Osteocyte (in vitro differentiated cells): ENCODE measurements around the gene SIL1. TPM values are rescaled to one million over a fixed set of nuclear protein-coding genes. Genes with fewer than 3 reads are reported as not detected.
"Not testable (repeated sequence)": the region's sequence is repeated elsewhere in the genome, so short reads cannot be mapped to it uniquely, and the experiment has no call there.

Experiments used
- DNase-seq: peaks from one replicate; pipeline ENCODE4 v3.0.0; 2021; ENCODE audit warnings: mixed read lengths; ENCODE audit not compliant: unreplicated experiment; ENCODE audit errors: extremely low spot score
- H3K27ac Mint-ChIP-seq: one replicate; pipeline ENCODE4 v1.8.0; 2021; ENCODE audit warnings: mild to moderate bottlenecking, mixed read lengths; ENCODE audit not compliant: unreplicated experiment
- H3K27me3 Mint-ChIP-seq: one replicate; pipeline ENCODE4 v1.8.0; 2021; ENCODE audit warnings: mixed read lengths; ENCODE audit not compliant: unreplicated experiment
- H3K36me3 Mint-ChIP-seq: one replicate; pipeline ENCODE4 v1.8.0; 2021; ENCODE audit warnings: mixed read lengths; ENCODE audit not compliant: unreplicated experiment
- H3K4me1 Mint-ChIP-seq: one replicate; pipeline ENCODE4 v1.8.0; 2021; ENCODE audit warnings: mixed read lengths; ENCODE audit not compliant: unreplicated experiment
- H3K4me3 Mint-ChIP-seq: one replicate; pipeline ENCODE4 v1.8.0; 2021; ENCODE audit warnings: mild to moderate bottlenecking, moderate library complexity, mixed read lengths; ENCODE audit not compliant: unreplicated experiment
- H3K9me3 Mint-ChIP-seq: one replicate; pipeline ENCODE4 v1.8.0; 2021; ENCODE audit warnings: mixed read lengths; ENCODE audit not compliant: unreplicated experiment
- CTCF ChIP-seq: fragments of 200-600 bp; sonication (generic); IDR thresholded peaks from 2 replicates; pipeline ENCODE4 v1.5.0; 2021; ENCODE audit warnings: antibody characterized with exemption, mild to moderate bottlenecking, moderate library complexity
- total RNA-seq: library from RNA; stranded (reverse); gene quantifications from 2 replicates; pipeline ENCODE4 v1.2.1, GENCODE V29; 2021

The SIL1 gene
- total RNA-seq, 1 donor from 2014 or later: 58.4 TPM

- DNase-seq: no peak
- Mint-ChIP-seq H3K27ac (no peak overlapping the region), H3K9me3 (peaks cover under 1% of the 10 kb centered on the region), H3K4me3 (no peak overlapping the region), H3K36me3 (no peaks in the 10 kb centered on the region), H3K27me3 (no peaks in the 10 kb centered on the region), H3K4me1 (peaks cover 8% of the 10 kb centered on the region)
- no peak for TF ChIP-seq CTCF
Observed at GRCh38 chr5:139078345-139078744, 119.8 kb downstream of the SIL1 start.

DNA sequence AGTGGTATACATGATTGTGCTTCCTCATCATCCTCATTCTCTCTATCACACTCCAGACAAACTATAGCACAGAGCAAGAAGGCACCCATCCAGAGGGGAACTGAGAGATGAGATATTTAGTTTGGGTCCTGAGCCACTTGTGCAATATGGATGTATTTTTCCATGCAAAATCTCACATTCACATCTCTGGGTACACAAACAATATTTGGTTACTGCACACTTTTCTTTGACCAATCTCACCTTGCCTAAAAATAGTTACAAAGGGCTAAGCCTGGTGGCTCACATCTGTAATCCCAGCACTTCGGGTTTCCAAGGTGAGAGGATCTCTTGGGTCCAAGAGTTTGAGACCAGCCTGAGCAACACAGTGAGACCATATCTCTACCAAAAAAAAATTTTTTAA is 120.3 kb downstream of the SIL1 start:
- no peaks in the 10 kb centered on the region for H3K27me3 Mint-ChIP-seq
- TF ChIP-seq CTCF: no peak
- peaks cover 3% of the 10 kb centered on the region for H3K9me3 Mint-ChIP-seq
- no peak overlapping the region for H3K27ac Mint-ChIP-seq
- H3K4me3 Mint-ChIP-seq: no peak overlapping the region
- H3K4me1 Mint-ChIP-seq: peaks cover 8% of the 10 kb centered on the region
- H3K36me3 Mint-ChIP-seq: no peaks in the 10 kb centered on the region
- no peak for DNase-seq

DNA sequence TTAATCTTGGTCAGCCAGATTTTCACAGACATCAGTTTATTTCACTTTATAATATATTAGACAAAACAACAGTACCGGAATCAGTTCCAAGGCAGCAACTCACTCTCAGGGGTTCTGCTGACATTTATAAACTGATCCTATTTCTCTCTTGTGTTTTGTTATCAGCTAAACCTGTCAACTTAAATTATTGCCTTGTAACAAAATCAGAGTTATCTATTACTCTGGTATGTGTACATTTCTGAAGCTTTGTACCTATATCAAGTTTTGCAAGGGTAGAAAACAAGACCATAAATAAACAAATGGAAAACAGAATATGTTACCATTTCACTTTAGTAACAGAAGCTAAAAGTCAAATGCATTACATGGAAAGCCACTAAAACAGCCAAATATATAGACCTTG is 122.1 kb downstream of the SIL1 start:
- Mint-ChIP-seq H3K27ac (no peak overlapping the region), H3K36me3 (no peaks in the 10 kb centered on the region), H3K4me3 (no peak overlapping the region), H3K4me1 (peaks cover 8% of the 10 kb centered on the region), H3K27me3 (no peaks in the 10 kb centered on the region), H3K9me3 (peaks cover 3% of the 10 kb centered on the region)
- no peak for TF ChIP-seq CTCF
- no peak for DNase-seq

DNA sequence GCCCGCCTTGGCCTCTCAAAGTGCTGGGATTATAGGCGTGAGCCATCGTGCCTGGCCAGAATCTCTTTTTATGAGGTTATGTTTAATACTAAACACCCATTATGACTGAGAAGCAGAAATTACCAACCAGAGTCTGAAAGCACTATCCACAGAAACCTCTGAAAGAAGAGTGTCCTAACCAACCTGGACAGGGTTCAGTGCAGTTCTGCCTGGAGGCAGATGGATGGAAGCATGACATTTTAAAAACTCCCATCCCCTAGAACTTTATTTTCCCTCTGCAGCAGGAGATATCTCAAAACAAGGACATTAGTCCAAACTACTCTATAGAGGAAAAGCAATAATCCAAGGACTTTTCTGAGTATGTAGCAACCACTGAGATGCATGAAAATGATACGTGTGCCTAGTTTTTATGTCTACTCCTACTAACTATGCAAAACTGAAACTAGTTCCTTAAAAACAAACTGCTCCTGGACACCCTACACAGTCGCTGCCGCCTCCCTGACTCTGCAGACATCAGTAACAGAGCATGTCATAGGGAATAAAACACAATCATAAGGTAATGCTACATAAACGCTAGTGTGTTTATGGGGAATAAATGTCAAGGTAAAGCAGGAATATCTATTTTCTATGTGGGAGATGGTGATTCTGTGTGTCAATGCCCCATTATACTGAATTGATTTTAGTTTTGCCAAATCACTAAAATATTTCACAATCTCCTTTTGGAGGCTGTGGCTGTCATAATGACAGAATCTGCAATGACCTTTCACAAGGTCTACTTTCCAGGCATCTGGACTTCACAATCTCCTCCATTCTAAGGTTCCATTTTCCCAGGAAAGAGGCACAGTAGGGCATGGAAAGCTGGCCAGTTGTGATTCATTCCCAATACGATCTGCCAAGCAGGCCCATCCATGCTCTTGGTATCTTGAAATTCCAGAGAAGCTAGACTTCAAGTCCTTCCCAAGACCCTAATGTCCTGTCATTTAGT is 122.8 kb downstream of the SIL1 start:
- H3K27me3 Mint-ChIP-seq: no peaks in the 10 kb centered on the region
- TF ChIP-seq CTCF: no peak
- no peak for DNase-seq
- no peak overlapping the region for H3K27ac Mint-ChIP-seq
- H3K4me3 Mint-ChIP-seq: no peak overlapping the region
- peaks cover 8% of the 10 kb centered on the region for H3K4me1 Mint-ChIP-seq
- H3K36me3 Mint-ChIP-seq: no peaks in the 10 kb centered on the region
- peaks cover 3% of the 10 kb centered on the region for H3K9me3 Mint-ChIP-seq

- DNase-seq, H3K4me1 Mint-ChIP-seq, H3K27me3 Mint-ChIP-seq, H3K9me3 Mint-ChIP-seq, H3K27ac Mint-ChIP-seq, H3K36me3 Mint-ChIP-seq, H3K4me3 Mint-ChIP-seq: not testable (repeated sequence)
Observed at GRCh38 chr5:139073956-139074355, 124.2 kb downstream of the SIL1 start.
